ENCODE data around the gene CSNK2A3.

DNA sequence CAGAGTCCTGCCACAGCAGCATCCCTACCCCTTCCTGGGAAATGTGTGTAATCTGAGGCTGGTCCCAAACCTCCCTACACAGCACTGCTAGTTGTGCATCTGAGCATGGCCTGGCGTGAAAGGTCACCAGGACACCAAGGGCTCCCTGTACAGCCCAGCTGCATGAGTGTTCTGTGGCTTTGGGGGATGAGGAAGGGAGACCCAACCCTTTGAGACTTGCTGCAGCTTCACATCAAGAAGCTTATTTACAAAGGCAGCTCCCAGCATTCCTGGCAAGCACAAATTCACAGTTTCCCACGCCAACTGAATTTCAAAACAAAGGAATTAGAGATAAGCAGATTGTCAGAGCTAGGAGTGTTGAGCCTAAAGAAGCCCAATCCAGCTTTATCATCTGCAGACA lies 32.2 kb downstream of the CSNK2A3 start:
- TF ChIP-seq, protein P1, sequence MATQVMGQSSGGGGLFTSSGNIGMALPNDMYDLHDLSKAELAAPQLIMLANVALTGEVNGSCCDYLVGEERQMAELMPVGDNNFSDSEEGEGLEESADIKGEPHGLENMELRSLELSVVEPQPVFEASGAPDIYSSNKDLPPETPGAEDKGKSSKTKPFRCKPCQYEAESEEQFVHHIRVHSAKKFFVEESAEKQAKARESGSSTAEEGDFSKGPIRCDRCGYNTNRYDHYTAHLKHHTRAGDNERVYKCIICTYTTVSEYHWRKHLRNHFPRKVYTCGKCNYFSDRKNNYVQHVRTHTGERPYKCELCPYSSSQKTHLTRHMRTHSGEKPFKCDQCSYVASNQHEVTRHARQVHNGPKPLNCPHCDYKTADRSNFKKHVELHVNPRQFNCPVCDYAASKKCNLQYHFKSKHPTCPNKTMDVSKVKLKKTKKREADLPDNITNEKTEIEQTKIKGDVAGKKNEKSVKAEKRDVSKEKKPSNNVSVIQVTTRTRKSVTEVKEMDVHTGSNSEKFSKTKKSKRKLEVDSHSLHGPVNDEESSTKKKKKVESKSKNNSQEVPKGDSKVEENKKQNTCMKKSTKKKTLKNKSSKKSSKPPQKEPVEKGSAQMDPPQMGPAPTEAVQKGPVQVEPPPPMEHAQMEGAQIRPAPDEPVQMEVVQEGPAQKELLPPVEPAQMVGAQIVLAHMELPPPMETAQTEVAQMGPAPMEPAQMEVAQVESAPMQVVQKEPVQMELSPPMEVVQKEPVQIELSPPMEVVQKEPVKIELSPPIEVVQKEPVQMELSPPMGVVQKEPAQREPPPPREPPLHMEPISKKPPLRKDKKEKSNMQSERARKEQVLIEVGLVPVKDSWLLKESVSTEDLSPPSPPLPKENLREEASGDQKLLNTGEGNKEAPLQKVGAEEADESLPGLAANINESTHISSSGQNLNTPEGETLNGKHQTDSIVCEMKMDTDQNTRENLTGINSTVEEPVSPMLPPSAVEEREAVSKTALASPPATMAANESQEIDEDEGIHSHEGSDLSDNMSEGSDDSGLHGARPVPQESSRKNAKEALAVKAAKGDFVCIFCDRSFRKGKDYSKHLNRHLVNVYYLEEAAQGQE (IDR thresholded peaks at IDR 0.05; ENCODE audit: borderline replicate concordance): no peak
- TF ChIP-seq, protein P1 (CRISPR knock-in tag; IDR thresholded peaks at IDR 0.05; ENCODE audit: low read depth): no peak
- TF ChIP-seq, protein P2, sequence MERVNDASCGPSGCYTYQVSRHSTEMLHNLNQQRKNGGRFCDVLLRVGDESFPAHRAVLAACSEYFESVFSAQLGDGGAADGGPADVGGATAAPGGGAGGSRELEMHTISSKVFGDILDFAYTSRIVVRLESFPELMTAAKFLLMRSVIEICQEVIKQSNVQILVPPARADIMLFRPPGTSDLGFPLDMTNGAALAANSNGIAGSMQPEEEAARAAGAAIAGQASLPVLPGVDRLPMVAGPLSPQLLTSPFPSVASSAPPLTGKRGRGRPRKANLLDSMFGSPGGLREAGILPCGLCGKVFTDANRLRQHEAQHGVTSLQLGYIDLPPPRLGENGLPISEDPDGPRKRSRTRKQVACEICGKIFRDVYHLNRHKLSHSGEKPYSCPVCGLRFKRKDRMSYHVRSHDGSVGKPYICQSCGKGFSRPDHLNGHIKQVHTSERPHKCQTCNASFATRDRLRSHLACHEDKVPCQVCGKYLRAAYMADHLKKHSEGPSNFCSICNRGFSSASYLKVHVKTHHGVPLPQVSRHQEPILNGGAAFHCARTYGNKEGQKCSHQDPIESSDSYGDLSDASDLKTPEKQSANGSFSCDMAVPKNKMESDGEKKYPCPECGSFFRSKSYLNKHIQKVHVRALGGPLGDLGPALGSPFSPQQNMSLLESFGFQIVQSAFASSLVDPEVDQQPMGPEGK (CRISPR knock-in tag; IDR thresholded peaks at IDR 0.05; ENCODE audit: borderline replicate concordance): no peak
- TF ChIP-seq ZBTB8A (IDR thresholded peaks at IDR 0.05; ENCODE audit: partially characterized antibody) (no peak), RAD51 (IDR thresholded peaks at IDR 0.05; ENCODE audit: borderline replicate concordance, low read depth) (no peak), CBFB (CRISPR knock-in tag; IDR thresholded peaks at IDR 0.05) (no peak), DMBX1 (CRISPR knock-in tag; IDR thresholded peaks at IDR 0.05; ENCODE audit: borderline replicate concordance) (no peak), NCOA6 (IDR thresholded peaks at IDR 0.05) (no peak), CAMTA2 (CRISPR knock-in tag; conservative IDR thresholded peaks at IDR 0.05) (no peak)
- TF ChIP-seq, protein P3, sequence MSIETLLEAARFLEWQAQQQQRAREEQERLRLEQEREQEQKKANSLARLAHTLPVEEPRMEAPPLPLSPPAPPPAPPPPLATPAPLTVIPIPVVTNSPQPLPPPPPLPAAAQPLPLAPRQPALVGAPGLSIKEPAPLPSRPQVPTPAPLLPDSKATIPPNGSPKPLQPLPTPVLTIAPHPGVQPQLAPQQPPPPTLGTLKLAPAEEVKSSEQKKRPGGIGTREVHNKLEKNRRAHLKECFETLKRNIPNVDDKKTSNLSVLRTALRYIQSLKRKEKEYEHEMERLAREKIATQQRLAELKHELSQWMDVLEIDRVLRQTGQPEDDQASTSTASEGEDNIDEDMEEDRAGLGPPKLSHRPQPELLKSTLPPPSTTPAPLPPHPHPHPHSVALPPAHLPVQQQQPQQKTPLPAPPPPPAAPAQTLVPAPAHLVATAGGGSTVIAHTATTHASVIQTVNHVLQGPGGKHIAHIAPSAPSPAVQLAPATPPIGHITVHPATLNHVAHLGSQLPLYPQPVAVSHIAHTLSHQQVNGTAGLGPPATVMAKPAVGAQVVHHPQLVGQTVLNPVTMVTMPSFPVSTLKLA (conservative IDR thresholded peaks at IDR 0.05): no peak

Data from K562 (cell line).